HL-60 (cell line): ENCODE results near the gene GNRHR.
"Not testable (repeated sequence)": the region's sequence is repeated elsewhere in the genome, so short reads cannot be mapped to it uniquely, and the experiment has no call there.

Experiments
- DNase-seq, 2 experiments: peaks; one replicate each; pipeline ENCODE4 v3.0.0-alpha.2; 2010 to 2020; ENCODE audit warnings: low read depth in 1 of 2, low spot score in 1 of 2
- H3K27ac ChIP-seq: fragments of 250-450 bp; sonication (Bioruptor Pico); replicated peaks from 2 replicates; pipeline ENCODE4 v1.5.1; 2020; ENCODE audit warnings: mild to moderate bottlenecking, moderate library complexity
- H3K27me3 ChIP-seq: fragments of 250-450 bp; sonication (Bioruptor Pico); 2 replicates; pipeline ENCODE4 v1.5.1; 2021; ENCODE audit warnings: mild to moderate bottlenecking, moderate library complexity; ENCODE audit not compliant: insufficient read depth, poor library complexity, severe bottlenecking
- H3K4me3 ChIP-seq: replicated peaks from 2 replicates; pipeline ENCODE4 v1.5.1; 2011; ENCODE audit warnings: mild to moderate bottlenecking, control low read depth, low read length; ENCODE audit not compliant: insufficient read depth
- CTCF ChIP-seq: IDR thresholded peaks from one replicate; pipeline ENCODE4 v1.5.1; 2011; ENCODE audit warnings: low read length, control low read depth, inconsistent platforms; ENCODE audit not compliant: insufficient read depth
- GABPA ChIP-seq: IDR thresholded peaks from 2 replicates; pipeline ENCODE4 v1.6.1; 2012; ENCODE audit warnings: low read depth
- POLR2AphosphoS5 ChIP-seq: IDR thresholded peaks from 2 replicates; pipeline ENCODE4 v1.6.1; 2012; ENCODE audit warnings: low read depth
- REST ChIP-seq: IDR thresholded peaks from 2 replicates; pipeline ENCODE4 v1.6.1; 2012; ENCODE audit warnings: low read depth; ENCODE audit not compliant: insufficient replicate concordance
- SPI1 ChIP-seq: IDR thresholded peaks from 2 replicates; pipeline ENCODE4 v1.6.1; 2012; ENCODE audit warnings: low read depth, mild to moderate bottlenecking, borderline replicate concordance

GNRHR gene

GRCh38 chr4:67713529-67714247, 40.5 kb downstream of the GNRHR start:
- H3K27ac ChIP-seq: no peak overlapping the region
- no peak for TF ChIP-seq SPI1
- no peak for TF ChIP-seq REST
- no peak for TF ChIP-seq POLR2AphosphoS5
- TF ChIP-seq GABPA: no peak
- H3K4me3 ChIP-seq: no peak overlapping the region
- DNase-seq: no peak
- H3K27me3 ChIP-seq: no peaks in the 10 kb centered on the region

- TF ChIP-seq SPI1 (no peak), CTCF (no peak), GABPA (no peak), REST (no peak), POLR2AphosphoS5 (no peak)
- Histone ChIP-seq H3K4me3 (no peak overlapping the region), H3K27me3 (no peaks in the 10 kb centered on the region), H3K27ac (no peak overlapping the region)
- DNase-seq: no peak
Measured at GRCh38 chr4:67712650-67713528, 41.3 kb downstream of the GNRHR start.

- TF ChIP-seq SPI1: no peak
- no peak for TF ChIP-seq POLR2AphosphoS5
- TF ChIP-seq GABPA: no peak
- H3K4me3 ChIP-seq: no peak overlapping the region
- no peak overlapping the region for H3K27ac ChIP-seq
- no peaks in the 10 kb centered on the region for H3K27me3 ChIP-seq
- DNase-seq: no peak
Measured at GRCh38 chr4:67712000-67712625, 42.1 kb downstream of the GNRHR start.

GRCh38 chr4:67706682-67707081, 47.5 kb downstream of the GNRHR start:
- H3K4me3 ChIP-seq, DNase-seq: not testable (repeated sequence)

GRCh38 chr4:67704843-67705242, 49.3 kb downstream of the GNRHR start:
- no peak overlapping the region for H3K27ac ChIP-seq
- TF ChIP-seq CTCF: no peak
- no peak for TF ChIP-seq SPI1
- no peak for TF ChIP-seq REST
- no peak for TF ChIP-seq GABPA
- no peak for TF ChIP-seq POLR2AphosphoS5
- no peaks in the 10 kb centered on the region for H3K27me3 ChIP-seq
- H3K4me3 ChIP-seq: no peak overlapping the region
- no peak for DNase-seq

More at GRCh38 chr4:67706682-67707081, 47.5 kb downstream of the GNRHR start:
- H3K27ac ChIP-seq, H3K27me3 ChIP-seq: not testable (repeated sequence)
